IPS DF 4.7 (cell line): ENCODE measurements around the gene HDAC5.

Experiments
- DNase-seq: peaks from one replicate; pipeline ENCODE4 v3.0.0-alpha.2; 2013; ENCODE audit warnings: low spot score; ENCODE audit errors: extremely low read depth

Gene HDAC5

GRCh38 chr17:44030482-44030881, 93.0 kb downstream of the HDAC5 start:
- no peak for DNase-seq

- no peak for DNase-seq
Observed at GRCh38 chr17:44029736-44030135, 93.7 kb downstream of the HDAC5 start.
